Measurements from ENCODE around the gene LAMP2.

Gene LAMP2

GRCh38 chrX:120428309-120428708, 40.8 kb downstream of the LAMP2 start:
- peaks cover 2% of the 10 kb centered on the region for H3K9me3 Mint-ChIP-seq
- peaks cover 5% of the 10 kb centered on the region for H3K4me1 Mint-ChIP-seq
- no peak overlapping the region for H3K4me3 Mint-ChIP-seq
- H3K36me3 Mint-ChIP-seq (ENCODE audit: low read depth) = peaks cover 11% of the 10 kb centered on the region
- no peak overlapping the region for H3K27ac Mint-ChIP-seq
- no peaks in the 10 kb centered on the region for H3K27me3 Mint-ChIP-seq (ENCODE audit: low read depth)
- no peak for TF ChIP-seq CTCF (IDR thresholded peaks at IDR 0.05; ENCODE audit: unreplicated experiment in 3 of 3)

GRCh38 chrX:120426599-120426998, 42.5 kb downstream of the LAMP2 start:
- TF ChIP-seq CTCF (IDR thresholded peaks at IDR 0.05; ENCODE audit: unreplicated experiment in 3 of 3) = no peak
- Mint-ChIP-seq H3K27me3 (ENCODE audit: low read depth) (no peaks in the 10 kb centered on the region), H3K4me1 (peaks cover 5% of the 10 kb centered on the region), H3K9me3 (peaks cover 2% of the 10 kb centered on the region), H3K36me3 (ENCODE audit: low read depth) (no peaks in the 10 kb centered on the region), H3K27ac (no peak overlapping the region), H3K4me3 (no peak overlapping the region)

- no peak for TF ChIP-seq CTCF (IDR thresholded peaks at IDR 0.05; ENCODE audit: unreplicated experiment in 3 of 3)
- Mint-ChIP-seq H3K27me3 (ENCODE audit: low read depth) (no peaks in the 10 kb centered on the region), H3K9me3 (peaks cover 10% of the 10 kb centered on the region), H3K4me1 (no peaks in the 10 kb centered on the region), H3K4me3 (no peak overlapping the region), H3K36me3 (ENCODE audit: low read depth) (no peaks in the 10 kb centered on the region), H3K27ac (no peak overlapping the region)
These were observed 49.6 kb downstream of the LAMP2 start for GRCh38 chrX:120419463-120419862.

- Mint-ChIP-seq H3K9me3 (peaks cover 34% of the 10 kb centered on the region), H3K27ac (no peak overlapping the region), H3K4me1 (no peaks in the 10 kb centered on the region), H3K4me3 (no peak overlapping the region), H3K27me3 (ENCODE audit: low read depth) (peaks cover 4% of the 10 kb centered on the region), H3K36me3 (ENCODE audit: low read depth) (no peaks in the 10 kb centered on the region)
- no peak for TF ChIP-seq CTCF (IDR thresholded peaks at IDR 0.05; ENCODE audit: unreplicated experiment in 3 of 3)
These were observed 60.9 kb downstream of the LAMP2 start for GRCh38 chrX:120408168-120408567.

- H3K27me3 Mint-ChIP-seq (ENCODE audit: low read depth) = peaks cover 4% of the 10 kb centered on the region
- no peak overlapping the region for H3K27ac Mint-ChIP-seq
- no peak for TF ChIP-seq CTCF (IDR thresholded peaks at IDR 0.05; ENCODE audit: unreplicated experiment in 3 of 3)
These were observed 62.5 kb downstream of the LAMP2 start for GRCh38 chrX:120406638-120407037.

GRCh38 chrX:120402369-120402768, 66.7 kb downstream of the LAMP2 start:
- Mint-ChIP-seq H3K27me3 (ENCODE audit: low read depth) (no peaks in the 10 kb centered on the region), H3K36me3 (ENCODE audit: low read depth) (no peaks in the 10 kb centered on the region), H3K4me1 (no peaks in the 10 kb centered on the region), H3K9me3 (peaks cover 18% of the 10 kb centered on the region), H3K4me3 (no peak overlapping the region), H3K27ac (no peak overlapping the region)
- no peak for TF ChIP-seq CTCF (IDR thresholded peaks at IDR 0.05; ENCODE audit: unreplicated experiment in 3 of 3)

More at GRCh38 chrX:120406638-120407037, 62.5 kb downstream of the LAMP2 start:
- Mint-ChIP-seq H3K4me1 (no peaks in the 10 kb centered on the region), H3K36me3 (ENCODE audit: low read depth) (no peaks in the 10 kb centered on the region), H3K4me3 (no peak overlapping the region), H3K9me3 (peaks cover 31% of the 10 kb centered on the region)
